GM12878 (cell line): Measurements from ENCODE around the gene MARCHF6. TPM values are rescaled to one million over a fixed set of nuclear protein-coding genes. Genes with fewer than 3 reads are reported as not detected.

Experiments
- ATAC-seq: fragments of 200-7000 bp; cut with Tn5 transposase; 3 replicates; pipeline ENCODE4 v1.9.1; 2020; ENCODE audit warnings: mild to moderate bottlenecking, moderate library complexity
- BruUV-seq: library from RNA; stranded (reverse); fragments of 400-500 nt; replicated peaks from 2 replicates; lab custom pipeline; 2021; lab: Mats Ljungman, UMichigan
- CTCF ChIA-PET: fragments of 300-600 bp; sonication (Branson Sonifier 250); formaldehyde crosslinking; extraction: SDS; loops from one replicate; lab custom pipeline; 2021; ENCODE audit warnings: inconsistent platforms; lab: Yijun Ruan, JAX
- POLR2A ChIA-PET: fragments of 350-600 bp; formaldehyde crosslinking; extraction: SDS; loops from one replicate; lab custom pipeline; 2021; ENCODE audit warnings: inconsistent platforms; lab: Charles Lee
- RAD21 ChIA-PET: fragments of 300-600 bp; sonication (Branson Sonifier 250); formaldehyde crosslinking; loops from one replicate; lab custom pipeline; 2023; ENCODE audit warnings: antibody characterized with exemption; ENCODE audit not compliant: unreplicated experiment; lab: Charles Lee
- SMC1A ChIA-PET: fragments of 300-600 bp; sonication (Branson Sonifier 250); formaldehyde crosslinking; loops from one replicate; lab custom pipeline; 2023; ENCODE audit not compliant: unreplicated experiment, uncharacterized antibody; lab: Charles Lee
- DNase-seq: peaks from one replicate; pipeline ENCODE4 v3.0.0-alpha.2; 2011; ENCODE audit warnings: low read depth, low spot score
- FAIRE-seq: peaks from 3 replicates; lab custom pipeline; 2011; peaks lifted over from hg19 to GRCh38; lab: Jason Lieb, UNC
- H2AFZ ChIP-seq: 2 replicates; pipeline ENCODE4 v1.6.0; 2011; ENCODE audit warnings: low read depth, low read length, control low read depth; ENCODE audit not compliant: control insufficient read depth
- H3K27ac ChIP-seq: 2 replicates; pipeline ENCODE4 v1.5.1; 2011; ENCODE audit warnings: control low read depth; ENCODE audit not compliant: control insufficient read depth, insufficient read depth
- H3K27me3 ChIP-seq, 2 experiments: replicated peaks in 1 of 2; 2 replicates each; pipeline versions ENCODE4 v1.6.0 to v1.6.1; 2011; ENCODE audit warnings: low read length in 1 of 2; ENCODE audit not compliant: control insufficient read depth in 2 of 2, insufficient read depth in 2 of 2
- H3K36me3 ChIP-seq, 2 experiments: 2 replicates each; pipeline ENCODE4 v1.5.1; 2011; ENCODE audit warnings: low read length in 1 of 2; ENCODE audit not compliant: control insufficient read depth in 2 of 2, insufficient read depth in 2 of 2
- H3K4me1 ChIP-seq: 2 replicates; pipeline ENCODE4 v1.6.1; 2011; ENCODE audit warnings: mild to moderate bottlenecking, low read length, moderate library complexity, mixed read lengths; ENCODE audit not compliant: control insufficient read depth, insufficient read depth
- H3K4me2 ChIP-seq: 2 replicates; pipeline ENCODE4 v1.6.0; 2011; ENCODE audit warnings: control low read depth; ENCODE audit not compliant: control insufficient read depth, insufficient read depth
- H3K4me3 ChIP-seq: fragments of 200-600 bp; sonication (generic); 2 replicates; pipeline ENCODE4 v1.5.1; 2016
- H3K79me2 ChIP-seq: 2 replicates; pipeline ENCODE4 v1.6.0; 2011; ENCODE audit warnings: low read length; ENCODE audit not compliant: control insufficient read depth, insufficient read depth
- H3K9ac ChIP-seq: 2 replicates; pipeline ENCODE4 v1.8.0; 2011; ENCODE audit warnings: low read length, control low read depth, mixed read lengths; ENCODE audit not compliant: control insufficient read depth, insufficient read depth
- H3K9me3 ChIP-seq: replicated peaks from 3 replicates; pipeline ENCODE4 v1.5.1; 2011; ENCODE audit warnings: mild to moderate bottlenecking, low read length; ENCODE audit not compliant: control insufficient read depth, insufficient read depth
- H4K20me1 ChIP-seq: 2 replicates; pipeline ENCODE4 v1.6.0; 2011; ENCODE audit not compliant: control insufficient read depth, insufficient read depth
- CEBPB ChIP-seq, 2 experiments: fragments of 150-350 bp in 1 of 2; IDR thresholded peaks; 2 replicates each; pipeline ENCODE4 v1.6.1; 2012 to 2014; ENCODE audit warnings: low read depth in 2 of 2, low read length in 2 of 2, borderline replicate concordance in 1 of 2, inconsistent platforms in 1 of 2
- CHD2 ChIP-seq: IDR thresholded peaks from 2 replicates; pipeline ENCODE4 v1.6.1; 2011; ENCODE audit warnings: low read depth, low read length, improper control_type of control experiment, borderline replicate concordance
- CREB1 ChIP-seq: IDR thresholded peaks from 2 replicates; pipeline ENCODE4 v1.6.1; 2012; ENCODE audit warnings: low read depth, mild to moderate bottlenecking, inconsistent platforms
- FOXM1 ChIP-seq: IDR thresholded peaks from 2 replicates; pipeline ENCODE4 v1.6.1; 2012; ENCODE audit warnings: low read depth, mild to moderate bottlenecking, inconsistent platforms, low read length, moderate library complexity
- GABPA ChIP-seq: IDR thresholded peaks from 2 replicates; pipeline ENCODE4 v1.6.1; 2014; ENCODE audit warnings: antibody characterized with exemption, low read depth, mild to moderate bottlenecking, inconsistent platforms
- KLF5 ChIP-seq: fragments of 450-650 bp; IDR thresholded peaks from 2 replicates; pipeline ENCODE4 v1.6.1; 2014; ENCODE audit warnings: mild to moderate bottlenecking; ENCODE audit not compliant: partially characterized antibody
- PAX8 ChIP-seq: fragments of 450-650 bp; IDR thresholded peaks from 2 replicates; pipeline ENCODE4 v1.6.1; 2017; ENCODE audit warnings: mild to moderate bottlenecking, moderate library complexity
- SUZ12 ChIP-seq: fragments of 200-600 bp; sonication (generic); IDR thresholded peaks from one replicate; pipeline ENCODE4 v1.6.1; 2018; ENCODE audit warnings: antibody characterized with exemption, mild to moderate bottlenecking; ENCODE audit not compliant: unreplicated experiment
- WRNIP1 ChIP-seq: IDR thresholded peaks from 2 replicates; pipeline ENCODE4 v1.6.1; 2011; ENCODE audit warnings: low read depth, low read length, improper control_type of control experiment, borderline replicate concordance
- ZBED1 ChIP-seq: IDR thresholded peaks from 2 replicates; pipeline ENCODE4 v1.6.1; 2016; ENCODE audit warnings: borderline replicate concordance
- WGBS: methylation state at CpG from one replicate; pipeline ENCODE4 v1.1.6; 2016; ENCODE audit warnings: low lambda C conversion rate; ENCODE audit not compliant: insufficient replicate concordance, insufficient coverage; ENCODE audit errors: missing lambda C conversion rate; 5-methylcytosine and 5-hydroxymethylcytosine counted together
- in situ Hi-C: fragments of 300-500 bp; cut with MboI; formaldehyde crosslinking; loops from 9 replicates; pipeline ENCODE4 v1.14.3; 2018; ENCODE audit warnings: mixed read lengths
- intact Hi-C: fragments of 100-400 bp; cut with micrococcal nuclease; formaldehyde crosslinking; loops from one replicate; pipeline ENCODE4 v1.14.2; 2022; ENCODE audit not compliant: unreplicated experiment
- polyA plus RNA-seq, 11 experiments: library from polyadenylated mRNA; depleted of rRNA in 4 of 11; unstranded in 6 of 11; stranded (reverse) in 5 of 11; fragments of >200 nt; fragmentation: Nextera tagmentation in 4 of 11; fragmentation: Illumina TruSeq in 1 of 11; extraction: Ambion mirVana in 4 of 11; extraction: Trizol in 1 of 11; gene quantifications; 1 replicate in 1 of 11; 2 replicates in 10 of 11; pipeline versions ENCODE4 v1.2.1 to v1.2.3, GENCODE V29; 2011 to 2016; ENCODE audit warnings: inconsistent platforms in 2 of 11, missing spikeins in 2 of 11, low read depth in 1 of 11
- total RNA-seq, 4 experiments: library from RNA; depleted of rRNA in 3 of 4; stranded (reverse); fragments of >200 nt in 3 of 4; fragmentation: Illumina TruSeq in 1 of 4; extraction: Trizol in 1 of 4; gene quantifications; 2 replicates each; pipeline versions ENCODE4 v1.2.1 to v1.2.3, GENCODE V29; 2013 to 2021
- TF ChIP-seq, protein P1 (sequence below): IDR thresholded peaks from 2 replicates; pipeline ENCODE4 v1.6.1; 2012; ENCODE audit warnings: low read depth, low read length, improper control_type of control experiment
- TF ChIP-seq, protein P2 (sequence below): fragments of 450-650 bp; IDR thresholded peaks from 2 replicates; pipeline ENCODE4 v1.6.1; 2017; ENCODE audit warnings: mild to moderate bottlenecking, moderate library complexity

Gene MARCHF6
- total and polyA plus RNA-seq, 10 of the 15 experiments (the other 5 are each of a cell fraction or from before 2014, with no cell fraction given) = 39.1 to 172 (median 61.0) TPM

DNA sequence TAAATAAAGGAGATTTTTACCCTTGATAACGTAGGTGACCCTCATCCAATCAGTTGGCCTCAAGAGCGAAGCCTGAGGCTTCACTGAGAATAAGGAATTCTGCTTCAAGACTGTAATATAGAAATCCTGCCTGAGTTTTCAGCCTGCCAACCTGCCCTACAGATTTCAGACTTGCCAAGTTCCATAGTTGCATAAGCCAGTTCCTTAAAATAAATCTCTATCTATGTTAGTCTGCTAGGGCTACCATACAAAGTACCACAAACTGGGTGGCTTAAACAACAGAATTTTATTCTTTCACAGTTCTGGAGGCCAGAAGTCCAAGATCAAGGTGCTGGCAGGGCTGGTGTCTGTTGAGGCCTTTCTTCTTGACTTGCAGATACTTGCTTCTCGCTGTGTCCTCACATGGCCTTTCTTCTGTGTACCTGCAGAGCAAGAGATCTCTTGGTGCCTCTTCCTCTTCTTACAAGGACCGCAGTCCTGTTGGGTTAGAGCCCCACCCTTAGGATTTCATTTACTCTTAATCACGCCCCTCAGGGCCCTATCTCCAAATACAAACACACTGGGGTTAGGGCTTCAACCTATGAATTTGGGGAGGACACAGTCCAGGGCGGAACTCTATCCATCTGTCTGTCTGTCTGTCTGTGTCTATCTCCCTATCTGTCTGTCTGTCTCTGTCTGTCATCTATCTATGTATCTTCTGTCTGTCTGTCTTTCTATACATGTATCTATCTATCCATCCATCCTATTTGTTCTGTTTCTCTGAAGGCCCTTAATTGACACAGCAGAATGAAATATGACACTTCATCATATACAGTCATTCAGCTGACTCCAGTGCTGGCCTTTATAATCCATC is 28.8 kb upstream of the MARCHF6 start:
- H3K9ac ChIP-seq = no peak overlapping the region
- no TSS peak for BruUV-seq
- DNase-seq = no peak
- POLR2A ChIA-PET = interaction anchor here (0.5 kb wide), 1 partner anchor 13 kb away, joined by 5 read pairs; no protein-coding TSS in a partner anchor
- no peaks in the 10 kb centered on the region for H3K79me2 ChIP-seq
- no peak overlapping the region for H2AFZ ChIP-seq
- CTCF ChIA-PET = interaction anchor here (1.3 kb wide), 1 partner anchor 40 kb away, joined by 3 read pairs; no protein-coding TSS in a partner anchor
- RAD21 ChIA-PET = no interaction called here
- H3K4me3 ChIP-seq = no peak overlapping the region
- no peak for TF ChIP-seq CREB1
- TF ChIP-seq CHD2 = no peak
- no peak for TF ChIP-seq SUZ12
- no peak for TF ChIP-seq WRNIP1
- TF ChIP-seq KLF5 = no peak
- no peak for TF ChIP-seq PAX8
- no peak overlapping the region for H3K4me2 ChIP-seq
- no peaks in the 10 kb centered on the region for H4K20me1 ChIP-seq
- no peaks in the 10 kb centered on the region for H3K27me3 ChIP-seq
- no peak overlapping the region for H3K27ac ChIP-seq
- H3K9me3 ChIP-seq = no peaks in the 10 kb centered on the region
- H3K4me1 ChIP-seq = no peaks in the 10 kb centered on the region
- WGBS = 51% methylated on average over 6 of the region's 6 CpGs
- no peak for ATAC-seq
- FAIRE-seq = no peak
- intact Hi-C loops (no loop called here), in situ Hi-C loops (no loop called here)
- SMC1A ChIA-PET = no interaction called here
- no peaks in the 10 kb centered on the region for H3K36me3 ChIP-seq

DNA sequence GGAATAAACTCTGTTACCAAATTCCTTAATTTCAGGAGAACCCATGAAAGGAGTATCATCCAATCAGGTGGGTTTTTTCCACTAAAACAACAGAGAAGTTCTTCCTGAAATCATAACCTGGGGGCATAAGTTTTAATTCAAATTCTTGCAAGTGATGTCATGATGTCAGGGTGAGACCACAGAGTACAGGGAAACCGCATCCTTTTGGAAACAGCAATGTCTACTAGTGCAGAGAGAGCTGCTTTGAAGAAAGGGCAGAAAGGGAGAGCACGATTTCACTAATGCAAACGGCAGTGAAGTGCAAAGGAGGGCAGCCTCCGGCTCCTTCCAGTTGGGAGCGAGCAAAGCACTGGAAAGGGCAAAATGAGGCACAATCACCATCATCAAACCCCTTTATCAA is 25.2 kb upstream of the MARCHF6 start:
- 44% methylated on average over 5 of the region's 5 CpGs for WGBS
- CTCF ChIA-PET = no interaction called here
- SMC1A ChIA-PET = interaction anchor here (1.3 kb wide), 1 partner anchor 44 kb away, joined by 3 read pairs; no protein-coding TSS in a partner anchor
- no peak overlapping the region for H3K4me3 ChIP-seq
- no peak for DNase-seq
- H3K27ac ChIP-seq = no peak overlapping the region
- no peaks in the 10 kb centered on the region for H3K9me3 ChIP-seq
- FAIRE-seq = no peak
- H3K27me3 ChIP-seq = peaks cover 0 to 7% of the 10 kb centered on the region in 2 experiments; a peak in 2 of 4 replicates
- H3K9ac ChIP-seq = no peak overlapping the region
- no peak for ATAC-seq
- H3K4me1 ChIP-seq = no peaks in the 10 kb centered on the region
- intact Hi-C loops (no loop called here), in situ Hi-C loops (no loop called here)
- BruUV-seq = no TSS peak
- no peak overlapping the region for H3K4me2 ChIP-seq
- RAD21 ChIA-PET = no interaction called here
- no peak overlapping the region for H2AFZ ChIP-seq
- H3K36me3 ChIP-seq = no peaks in the 10 kb centered on the region
- POLR2A ChIA-PET = no interaction called here
- no peaks in the 10 kb centered on the region for H3K79me2 ChIP-seq
- H4K20me1 ChIP-seq = no peaks in the 10 kb centered on the region
- TF ChIP-seq ZBED1 (no peak), FOXM1 (no peak), CEBPB (IDR thresholded peaks at IDR 0.05; ENCODE audit: borderline replicate concordance in 1 of 2, low read depth in 2 of 2, low read length in 2 of 2) (no peak), GABPA (no peak), WRNIP1 (no peak)
- TF ChIP-seq, protein P1, sequence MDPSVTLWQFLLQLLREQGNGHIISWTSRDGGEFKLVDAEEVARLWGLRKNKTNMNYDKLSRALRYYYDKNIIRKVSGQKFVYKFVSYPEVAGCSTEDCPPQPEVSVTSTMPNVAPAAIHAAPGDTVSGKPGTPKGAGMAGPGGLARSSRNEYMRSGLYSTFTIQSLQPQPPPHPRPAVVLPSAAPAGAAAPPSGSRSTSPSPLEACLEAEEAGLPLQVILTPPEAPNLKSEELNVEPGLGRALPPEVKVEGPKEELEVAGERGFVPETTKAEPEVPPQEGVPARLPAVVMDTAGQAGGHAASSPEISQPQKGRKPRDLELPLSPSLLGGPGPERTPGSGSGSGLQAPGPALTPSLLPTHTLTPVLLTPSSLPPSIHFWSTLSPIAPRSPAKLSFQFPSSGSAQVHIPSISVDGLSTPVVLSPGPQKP = no peak
- TF ChIP-seq, protein P2, sequence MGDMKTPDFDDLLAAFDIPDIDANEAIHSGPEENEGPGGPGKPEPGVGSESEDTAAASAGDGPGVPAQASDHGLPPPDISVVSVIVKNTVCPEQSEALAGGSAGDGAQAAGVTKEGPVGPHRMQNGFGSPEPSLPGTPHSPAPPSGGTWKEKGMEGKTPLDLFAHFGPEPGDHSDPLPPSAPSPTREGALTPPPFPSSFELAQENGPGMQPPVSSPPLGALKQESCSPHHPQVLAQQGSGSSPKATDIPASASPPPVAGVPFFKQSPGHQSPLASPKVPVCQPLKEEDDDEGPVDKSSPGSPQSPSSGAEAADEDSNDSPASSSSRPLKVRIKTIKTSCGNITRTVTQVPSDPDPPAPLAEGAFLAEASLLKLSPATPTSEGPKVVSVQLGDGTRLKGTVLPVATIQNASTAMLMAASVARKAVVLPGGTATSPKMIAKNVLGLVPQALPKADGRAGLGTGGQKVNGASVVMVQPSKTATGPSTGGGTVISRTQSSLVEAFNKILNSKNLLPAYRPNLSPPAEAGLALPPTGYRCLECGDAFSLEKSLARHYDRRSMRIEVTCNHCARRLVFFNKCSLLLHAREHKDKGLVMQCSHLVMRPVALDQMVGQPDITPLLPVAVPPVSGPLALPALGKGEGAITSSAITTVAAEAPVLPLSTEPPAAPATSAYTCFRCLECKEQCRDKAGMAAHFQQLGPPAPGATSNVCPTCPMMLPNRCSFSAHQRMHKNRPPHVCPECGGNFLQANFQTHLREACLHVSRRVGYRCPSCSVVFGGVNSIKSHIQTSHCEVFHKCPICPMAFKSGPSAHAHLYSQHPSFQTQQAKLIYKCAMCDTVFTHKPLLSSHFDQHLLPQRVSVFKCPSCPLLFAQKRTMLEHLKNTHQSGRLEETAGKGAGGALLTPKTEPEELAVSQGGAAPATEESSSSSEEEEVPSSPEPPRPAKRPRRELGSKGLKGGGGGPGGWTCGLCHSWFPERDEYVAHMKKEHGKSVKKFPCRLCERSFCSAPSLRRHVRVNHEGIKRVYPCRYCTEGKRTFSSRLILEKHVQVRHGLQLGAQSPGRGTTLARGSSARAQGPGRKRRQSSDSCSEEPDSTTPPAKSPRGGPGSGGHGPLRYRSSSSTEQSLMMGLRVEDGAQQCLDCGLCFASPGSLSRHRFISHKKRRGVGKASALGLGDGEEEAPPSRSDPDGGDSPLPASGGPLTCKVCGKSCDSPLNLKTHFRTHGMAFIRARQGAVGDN = no peak
